GM12875 (cell line): ENCODE results near the gene C1QL4.
"Not testable (repeated sequence)": the region's sequence is repeated elsewhere in the genome, so short reads cannot be mapped to it uniquely, and the experiment has no call there.

ENCODE experiments used
- H3K4me3 ChIP-seq: one replicate; pipeline ENCODE4 v1.5.1; 2011; ENCODE audit warnings: low read depth, low read length, control low read depth
- TF ChIP-seq, protein P1 (sequence below): IDR thresholded peaks from 2 replicates; pipeline ENCODE4 v1.5.1; 2011; ENCODE audit warnings: low read depth, mild to moderate bottlenecking, control low read depth, inconsistent platforms, low read length, moderate library complexity, borderline replicate concordance; ENCODE audit not compliant: insufficient read depth

Gene C1QL4

DNA sequence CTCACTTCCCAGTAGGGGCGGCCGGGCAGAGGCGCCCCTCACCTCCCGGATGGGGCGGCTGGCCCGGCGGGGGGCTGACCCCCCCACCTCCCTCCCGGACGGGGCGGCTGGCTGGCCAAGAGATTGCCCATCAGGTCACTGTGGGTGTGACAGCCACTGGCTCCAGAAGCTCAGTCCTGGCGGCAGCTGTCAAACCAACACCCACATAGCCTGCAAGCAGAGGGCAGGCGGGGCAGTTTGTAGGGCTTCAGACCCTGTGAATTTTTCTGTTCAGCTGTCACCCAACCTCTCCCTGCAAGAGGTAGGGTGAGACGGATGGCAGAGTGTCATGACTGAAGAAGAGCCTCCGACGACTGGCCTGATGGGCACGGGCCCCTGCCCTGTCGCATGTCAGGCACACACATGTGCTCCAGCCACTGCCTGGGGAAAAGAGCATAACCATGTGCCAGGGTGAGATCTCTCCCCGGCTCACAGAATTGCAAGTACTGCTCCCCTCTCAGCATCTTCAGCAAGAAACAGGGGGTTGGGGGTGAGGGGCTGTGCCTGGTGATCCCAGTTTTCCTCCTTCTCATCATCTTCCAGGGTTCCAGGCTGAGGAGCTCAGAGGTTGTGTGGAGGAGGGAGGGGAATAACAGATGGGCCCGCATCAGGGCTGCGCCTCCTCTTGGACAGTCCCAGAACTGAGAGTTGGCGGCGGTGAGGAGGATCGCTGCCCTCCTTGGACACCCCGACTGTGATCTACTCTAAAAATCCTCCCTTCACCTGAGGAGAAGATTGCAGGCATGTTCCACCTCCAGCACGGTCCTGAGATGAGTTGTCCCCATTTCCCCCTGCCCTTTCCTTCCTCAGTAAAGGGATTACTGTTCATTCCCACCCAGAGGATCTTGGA, 53.2 kb downstream of the C1QL4 start:
- no peak overlapping the region for H3K4me3 ChIP-seq
- TF ChIP-seq, protein P1, sequence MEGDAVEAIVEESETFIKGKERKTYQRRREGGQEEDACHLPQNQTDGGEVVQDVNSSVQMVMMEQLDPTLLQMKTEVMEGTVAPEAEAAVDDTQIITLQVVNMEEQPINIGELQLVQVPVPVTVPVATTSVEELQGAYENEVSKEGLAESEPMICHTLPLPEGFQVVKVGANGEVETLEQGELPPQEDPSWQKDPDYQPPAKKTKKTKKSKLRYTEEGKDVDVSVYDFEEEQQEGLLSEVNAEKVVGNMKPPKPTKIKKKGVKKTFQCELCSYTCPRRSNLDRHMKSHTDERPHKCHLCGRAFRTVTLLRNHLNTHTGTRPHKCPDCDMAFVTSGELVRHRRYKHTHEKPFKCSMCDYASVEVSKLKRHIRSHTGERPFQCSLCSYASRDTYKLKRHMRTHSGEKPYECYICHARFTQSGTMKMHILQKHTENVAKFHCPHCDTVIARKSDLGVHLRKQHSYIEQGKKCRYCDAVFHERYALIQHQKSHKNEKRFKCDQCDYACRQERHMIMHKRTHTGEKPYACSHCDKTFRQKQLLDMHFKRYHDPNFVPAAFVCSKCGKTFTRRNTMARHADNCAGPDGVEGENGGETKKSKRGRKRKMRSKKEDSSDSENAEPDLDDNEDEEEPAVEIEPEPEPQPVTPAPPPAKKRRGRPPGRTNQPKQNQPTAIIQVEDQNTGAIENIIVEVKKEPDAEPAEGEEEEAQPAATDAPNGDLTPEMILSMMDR = 0 out of 2 replicates have a peak, but pooled peaks have one; percentile 2

DNA sequence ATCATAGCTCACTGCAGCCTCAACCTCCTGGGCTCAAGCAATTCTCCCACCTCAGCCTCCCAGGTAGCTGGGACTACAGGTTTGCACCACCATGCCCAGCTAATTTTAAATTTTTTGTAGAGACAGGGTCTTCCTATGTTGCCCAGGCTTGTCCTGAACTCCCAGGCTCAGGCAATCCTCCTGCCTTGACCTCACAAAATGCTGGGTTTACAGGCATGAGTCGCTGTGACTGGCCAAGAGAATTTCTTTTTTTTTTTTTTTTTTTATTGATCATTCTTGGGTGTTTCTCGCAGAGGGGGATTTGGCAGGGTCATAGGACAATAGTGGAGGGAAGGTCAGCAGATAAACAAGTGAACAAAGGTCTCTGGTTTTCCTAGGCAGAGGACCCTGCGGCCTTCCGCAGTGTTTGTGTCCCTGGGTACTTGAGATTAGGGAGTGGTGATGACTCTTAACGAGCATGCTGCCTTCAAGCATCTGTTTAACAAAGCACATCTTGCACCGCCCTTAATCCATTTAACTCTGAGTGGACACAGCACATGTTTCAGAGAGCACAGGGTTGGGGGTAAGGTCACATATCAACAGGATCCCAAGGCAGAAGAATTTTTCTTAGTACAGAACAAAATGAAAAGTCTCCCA, 54.1 kb downstream of the C1QL4 start:
- H3K4me3 ChIP-seq = not testable (repeated sequence)
